ELR (cell line): ENCODE measurements around the gene CACNA2D3.

Experiments used
- DNase-seq: peaks from one replicate; pipeline ENCODE4 v3.0.0-alpha.2; 2015; ENCODE audit warnings: low read depth

CACNA2D3 gene

GRCh38 chr3:55007971-55008370 lies 885.6 kb downstream of the CACNA2D3 start:
- DNase-seq = no peak

- DNase-seq = no peak
Observed at GRCh38 chr3:55009372-55009771, 887.0 kb downstream of the CACNA2D3 start.

- no peak for DNase-seq
Observed at GRCh38 chr3:55012091-55012490, 889.7 kb downstream of the CACNA2D3 start.

- peak; percentile 28 for DNase-seq
Observed at GRCh38 chr3:55013145-55013925, 891.0 kb downstream of the CACNA2D3 start.

GRCh38 chr3:55014081-55014480 lies 891.7 kb downstream of the CACNA2D3 start:
- DNase-seq = no peak

GRCh38 chr3:55014906-55015305 lies 892.6 kb downstream of the CACNA2D3 start:
- DNase-seq = no peak

GRCh38 chr3:55017876-55018275 lies 895.5 kb downstream of the CACNA2D3 start:
- no peak for DNase-seq

- DNase-seq = no peak
Observed at GRCh38 chr3:55030938-55031337, 908.6 kb downstream of the CACNA2D3 start.

- DNase-seq = no peak
Observed at GRCh38 chr3:55036883-55037577, 914.7 kb downstream of the CACNA2D3 start.

GRCh38 chr3:55042591-55042990 lies 920.2 kb downstream of the CACNA2D3 start:
- DNase-seq = peak; percentile 46

- no peak for DNase-seq
Observed at GRCh38 chr3:55044486-55044885, 922.1 kb downstream of the CACNA2D3 start.

- DNase-seq = peak; percentile 36
Observed at GRCh38 chr3:55059027-55059629, 936.8 kb downstream of the CACNA2D3 start.

GRCh38 chr3:55060896-55061719 lies 938.8 kb downstream of the CACNA2D3 start:
- no peak for DNase-seq

GRCh38 chr3:55061720-55062034 lies 939.3 kb downstream of the CACNA2D3 start:
- DNase-seq = no peak

GRCh38 chr3:55064164-55064563 lies 941.8 kb downstream of the CACNA2D3 start:
- no peak for DNase-seq

- peak; percentile 6 for DNase-seq
Observed at GRCh38 chr3:55065331-55065730, 943.0 kb downstream of the CACNA2D3 start.

- DNase-seq = peak; percentile 29
Observed at GRCh38 chr3:55066551-55067047, 944.2 kb downstream of the CACNA2D3 start.

- DNase-seq = no peak
Observed at GRCh38 chr3:55069950-55070349, 947.6 kb downstream of the CACNA2D3 start.

- DNase-seq = no peak
Observed at GRCh38 chr3:55074796-55075195, 952.4 kb downstream of the CACNA2D3 start.

- peak; percentile 45 for DNase-seq
Observed at GRCh38 chr3:55075846-55076245, 953.5 kb downstream of the CACNA2D3 start.

GRCh38 chr3:55077726-55078125 lies 955.4 kb downstream of the CACNA2D3 start:
- DNase-seq = no peak

- no peak for DNase-seq
Observed at GRCh38 chr3:55078876-55079275, 956.5 kb downstream of the CACNA2D3 start.
